ENCODE results near the gene MCTP1. TPM values are rescaled to one million over a fixed set of nuclear protein-coding genes. Genes with fewer than 3 reads are reported as not detected.
A peak's percentile ranks its signal among the peaks of the same experiment; 100 is the strongest.

The MCTP1 gene
- total and polyA plus RNA-seq, 10 of the 15 experiments (the other 5 are each of a cell fraction or from before 2014, with no cell fraction given) = 12.6 to 45.9 (median 18.8) TPM

DNA sequence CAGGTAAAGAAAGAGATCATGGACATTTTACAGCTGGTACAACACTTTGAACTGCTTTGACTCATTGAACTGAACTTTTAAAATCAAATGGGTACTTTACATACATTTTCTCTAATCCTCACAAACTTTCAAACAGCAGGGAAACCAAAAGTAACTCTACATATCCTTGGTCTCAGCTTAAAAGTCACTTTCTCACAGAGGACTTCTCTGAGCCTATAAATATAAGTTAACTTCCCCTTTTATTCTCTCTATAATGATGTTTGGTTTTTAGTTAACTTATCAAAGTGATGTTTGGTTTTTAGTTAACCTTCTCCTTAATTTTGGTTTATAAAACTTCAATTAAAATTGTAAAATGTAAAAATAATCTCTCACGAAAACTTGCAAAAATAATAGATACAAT, 209.8 kb downstream of the MCTP1 start:
- ChIA-PET RAD21 (ENCODE audit: unreplicated experiment) (interaction anchor here (0.7 to 5.4 kb wide), 12 partner anchors 12 to 106 kb away, joined by 3 to 46 read pairs (median 6); no protein-coding TSS in a partner anchor), CTCF (interaction anchor here (0.7 to 3.4 kb wide), 12 partner anchors 9 to 186 kb away, joined by 3 to 24 read pairs (median 4); no protein-coding TSS in a partner anchor), POLR2A (interaction anchor here (1.7 to 2.5 kb wide), 3 partner anchors 12 to 45 kb away, joined by 4 to 16 read pairs (median 14); no protein-coding TSS in a partner anchor), SMC1A (ENCODE audit: uncharacterized antibody, unreplicated experiment) (interaction anchor here (0.9 to 3.4 kb wide), 20 partner anchors 11 to 655 kb away, joined by 3 to 26 read pairs (median 5); no protein-coding TSS in a partner anchor)
- BruUV-seq (replicated peaks) = no TSS peak
- FAIRE-seq (peak; percentile 88), DNase-seq (ENCODE audit: low read depth, low spot score) (no peak), ATAC-seq (peak; percentile 34)
- TF ChIP-seq MTA2 (IDR thresholded peaks at IDR 0.05; ENCODE audit: low read depth) (peak; percentile 11; the same call in 1 of the 2 replicates), IKZF1 (conservative IDR thresholded peaks at IDR 0.05) (no peak), ESRRA (IDR thresholded peaks at IDR 0.05; ENCODE audit: low read length) (no peak)
- Histone ChIP-seq H3K9ac (ENCODE audit: control insufficient read depth, insufficient read depth, low read length) (peak overlapping the region; percentile 28; the same call in 1 of the 2 replicates), H4K20me1 (ENCODE audit: control insufficient read depth, insufficient read depth) (no peaks in the 10 kb centered on the region), H3K9me3 (replicated peaks; ENCODE audit: control insufficient read depth, insufficient read depth, low read length) (no peaks in the 10 kb centered on the region), H3K27me3 (replicated peaks in 1 of 2; ENCODE audit: control insufficient read depth in 2 of 2, insufficient read depth in 2 of 2, low read length in 1 of 2) (no peaks in the 10 kb centered on the region), H2AFZ (ENCODE audit: control insufficient read depth, low read depth, low read length) (no peak overlapping the region), H3K4me2 (ENCODE audit: control insufficient read depth, insufficient read depth) (peak overlapping the region; percentile 88), H3K36me3 (ENCODE audit: control insufficient read depth in 2 of 2, insufficient read depth in 2 of 2, low read length in 1 of 2) (no peaks in the 10 kb centered on the region; a peak in 1 of 4 replicates), H3K27ac (ENCODE audit: control insufficient read depth, insufficient read depth) (peak overlapping the region; percentile 70), H3K4me3 (peak overlapping the region; percentile 9; the same call in 1 of the 2 replicates), H3K4me1 (ENCODE audit: control insufficient read depth, insufficient read depth, low read length) (peaks cover 30% of the 10 kb centered on the region), H3K79me2 (ENCODE audit: control insufficient read depth, insufficient read depth, low read length) (peaks cover 81% of the 10 kb centered on the region)
- in situ Hi-C loops (cut with MboI) (loop anchor here (10.0 kb wide), 1 partner anchor 460 kb away; the partner anchor contains the start of genes KIAA0825 and SLF1), intact Hi-C loops (cut with micrococcal nuclease; ENCODE audit: unreplicated experiment) (loop anchor here (10.0 kb wide), 1 partner anchor 540 kb away; no protein-coding TSS in a partner anchor)
- 83% methylated on average over 1 of the region's 1 CpG for WGBS (ENCODE audit: insufficient coverage, insufficient replicate concordance, low lambda C conversion rate, missing lambda C conversion rate)

- H3K4me1 ChIP-seq (ENCODE audit: control insufficient read depth, insufficient read depth, low read length) = peaks cover 45% of the 10 kb centered on the region
- RAD21 ChIA-PET (ENCODE audit: unreplicated experiment) = interaction anchor here (0.6 to 7.5 kb wide), 10 partner anchors 9 to 1614 kb away, joined by 3 to 86 read pairs (median 4); no protein-coding TSS in a partner anchor
- POLR2A ChIA-PET = interaction anchor here (0.6 to 3.2 kb wide), 12 partner anchors 9 to 1811 kb away, joined by 3 to 20 read pairs (median 4); no protein-coding TSS in a partner anchor
- peak overlapping the region; percentile 47; the same call in 1 of the 2 replicates for H3K27ac ChIP-seq (ENCODE audit: control insufficient read depth, insufficient read depth)
- intact Hi-C loops (cut with micrococcal nuclease; ENCODE audit: unreplicated experiment) = loop anchor here (10.0 kb wide), 1 partner anchor 543 kb away; no protein-coding TSS in a partner anchor
- no peak overlapping the region for H3K4me2 ChIP-seq (ENCODE audit: control insufficient read depth, insufficient read depth)
- ATAC-seq (no peak), DNase-seq (ENCODE audit: low read depth, low spot score) (no peak), FAIRE-seq (no peak)
- peaks cover 76% of the 10 kb centered on the region for H3K79me2 ChIP-seq (ENCODE audit: control insufficient read depth, insufficient read depth, low read length)
- H3K27me3 ChIP-seq (replicated peaks in 1 of 2; ENCODE audit: control insufficient read depth in 2 of 2, insufficient read depth in 2 of 2, low read length in 1 of 2) = no peaks in the 10 kb centered on the region
- no peak overlapping the region for H3K4me3 ChIP-seq
- in situ Hi-C loops (cut with MboI) = loop anchor here (10.0 kb wide), 1 partner anchor 457 kb away; the partner anchor contains the start of genes KIAA0825 and SLF1
- CTCF ChIA-PET = interaction anchor here (0.6 to 3.9 kb wide), 11 partner anchors 9 to 164 kb away, joined by 3 to 25 read pairs (median 3); no protein-coding TSS in a partner anchor
- H3K9me3 ChIP-seq (replicated peaks; ENCODE audit: control insufficient read depth, insufficient read depth, low read length) = no peaks in the 10 kb centered on the region
- SMC1A ChIA-PET (ENCODE audit: uncharacterized antibody, unreplicated experiment) = interaction anchor here (0.6 to 6.9 kb wide), 12 partner anchors 9 to 169 kb away, joined by 3 to 64 read pairs (median 6); no protein-coding TSS in a partner anchor
- H3K9ac ChIP-seq (ENCODE audit: control insufficient read depth, insufficient read depth, low read length) = no peak overlapping the region
- H2AFZ ChIP-seq (ENCODE audit: control insufficient read depth, low read depth, low read length) = no peak overlapping the region
- BruUV-seq (replicated peaks) = no TSS peak
- TF ChIP-seq JUNB (IDR thresholded peaks at IDR 0.05) = no peak
- TF ChIP-seq NFYB (IDR thresholded peaks at IDR 0.05; ENCODE audit: insufficient read depth, low read depth, low read length) = no peak
- no peak for TF ChIP-seq ESRRA (IDR thresholded peaks at IDR 0.05; ENCODE audit: low read length)
- no peak for TF ChIP-seq KDM1A (IDR thresholded peaks at IDR 0.05; ENCODE audit: borderline replicate concordance)
- TF ChIP-seq CBFB (IDR thresholded peaks at IDR 0.05; ENCODE audit: low read depth) = no peak
- TF ChIP-seq EGR1 (IDR thresholded peaks at IDR 0.05; ENCODE audit: borderline replicate concordance in 1 of 2, low read depth in 2 of 2, low read length in 2 of 2) = no peak
- H3K36me3 ChIP-seq (ENCODE audit: control insufficient read depth in 2 of 2, insufficient read depth in 2 of 2, low read length in 1 of 2) = no peaks in the 10 kb centered on the region; a peak in 1 of 4 replicates
- H4K20me1 ChIP-seq (ENCODE audit: control insufficient read depth, insufficient read depth) = no peaks in the 10 kb centered on the region
Observed at GRCh38 chr5:95072281-95072680, 212.6 kb downstream of the MCTP1 start.

All from GM12878 (cell line).